Myometrial cell (primary cell): ENCODE results near the gene PHLPP1. TPM values are rescaled to one million over a fixed set of nuclear protein-coding genes. Genes with fewer than 3 reads are reported as not detected.

Experiments
- total RNA-seq: library from RNA; depleted of rRNA; stranded (reverse); fragments of >200 nt; gene quantifications from 2 replicates; pipeline ENCODE4 v1.2.3, GENCODE V29; 2015

Gene PHLPP1
- 2.6 and 3.7 TPM in 2 replicates for total RNA-seq

DNA sequence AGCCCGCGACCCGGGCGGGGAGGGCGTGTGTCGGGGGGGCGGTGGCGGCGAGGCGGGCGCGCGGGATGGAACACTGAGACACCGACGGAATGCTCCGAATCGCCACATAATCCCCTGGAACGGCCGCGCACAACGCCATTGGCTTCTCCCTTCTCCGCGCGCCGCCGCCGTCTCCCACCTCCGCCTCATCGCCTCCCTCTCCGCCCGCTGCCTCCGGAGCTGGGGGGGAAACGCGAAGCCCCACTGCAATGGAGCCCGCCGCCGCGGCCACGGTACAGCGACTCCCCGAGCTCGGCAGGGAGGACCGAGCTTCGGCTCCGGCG is at the start of gene PHLPP1:
TSS of gene PHLPP1 (plus strand) at position 106 of the 323 bp plus-strand sequence. CDS start at position 249, 143 bp downstream.

Other genes with a start within 250 kb of the PHLPP1 start
- 1.6 and 2.3 TPM in 2 replicates for gene ZCCHC2, start 192.5 kb upstream of the PHLPP1 start, total RNA-seq